ENCODE results near the gene C10orf67. TPM values are rescaled to one million over a fixed set of nuclear protein-coding genes. Genes with fewer than 3 reads are reported as not detected.

Gene C10orf67
- total RNA-seq, 2 donors from 2014 or later: 0.21 to 0.30 TPM

Other genes starting within 250 kb of the C10orf67 start
- 10 to 100 TPM in 1 of 2 donors, 1 to 10 TPM in 1; 6.0 to 14.2 TPM for gene MSRB2, start 249.2 kb downstream of the C10orf67 start, total RNA-seq
- gene PTF1A, start 152.5 kb downstream of the C10orf67 start, total RNA-seq: not detected
- gene OTUD1, start 94.3 kb upstream of the C10orf67 start, total RNA-seq: 10 to 100 TPM; 11.5 to 13.1 TPM

Data from activated T-helper 17 cell treated with anti-CD3 and anti-CD28 coated beads, Interleukin-2, amount 50 U/mL, for 72 hours (primary cell).